ENCODE results near the gene TMEM175.

TMEM175 gene

DNA sequence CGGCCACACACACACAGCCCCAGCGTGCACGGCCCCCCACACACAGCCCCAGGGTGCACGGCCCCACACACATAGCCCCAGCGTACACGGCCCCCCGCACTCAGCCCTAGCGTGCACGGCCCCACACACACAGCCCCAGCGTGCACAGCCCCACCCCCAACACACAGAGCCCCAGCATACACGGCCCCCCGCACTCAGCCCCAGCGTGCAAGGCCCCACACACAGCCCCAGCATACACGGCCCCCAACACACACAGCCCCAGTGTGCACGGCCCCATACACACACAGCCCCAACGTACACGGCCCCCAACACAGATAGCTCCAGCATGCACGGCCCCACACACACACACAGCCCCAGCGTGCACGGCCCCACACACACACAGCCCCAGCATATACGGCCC is 17.7 kb upstream of the TMEM175 start:
- H3K9me2 ChIP-seq (replicated peaks; ENCODE audit: low read depth, low read length) = no peaks in the 10 kb centered on the region
- peaks cover 31% of the 10 kb centered on the region; the same call in 1 of the 2 replicates for H3K36me3 ChIP-seq (ENCODE audit: insufficient read depth, low read length)
- H2AFZ ChIP-seq (ENCODE audit: low read length) = no peak overlapping the region
- H3K4me2 ChIP-seq (ENCODE audit: low read depth, low read length, poor library complexity, severe bottlenecking) = peak overlapping the region; percentile 68
- H3F3A ChIP-seq (ENCODE audit: low read depth) = no peaks in the 10 kb centered on the region
- H3K79me2 ChIP-seq (ENCODE audit: insufficient read depth, low read length) = peaks cover 64% of the 10 kb centered on the region
- no peak for TF ChIP-seq EZH2phosphoT487 (IDR thresholded peaks at IDR 0.05; ENCODE audit: borderline replicate concordance)
- TF ChIP-seq, protein P1, sequence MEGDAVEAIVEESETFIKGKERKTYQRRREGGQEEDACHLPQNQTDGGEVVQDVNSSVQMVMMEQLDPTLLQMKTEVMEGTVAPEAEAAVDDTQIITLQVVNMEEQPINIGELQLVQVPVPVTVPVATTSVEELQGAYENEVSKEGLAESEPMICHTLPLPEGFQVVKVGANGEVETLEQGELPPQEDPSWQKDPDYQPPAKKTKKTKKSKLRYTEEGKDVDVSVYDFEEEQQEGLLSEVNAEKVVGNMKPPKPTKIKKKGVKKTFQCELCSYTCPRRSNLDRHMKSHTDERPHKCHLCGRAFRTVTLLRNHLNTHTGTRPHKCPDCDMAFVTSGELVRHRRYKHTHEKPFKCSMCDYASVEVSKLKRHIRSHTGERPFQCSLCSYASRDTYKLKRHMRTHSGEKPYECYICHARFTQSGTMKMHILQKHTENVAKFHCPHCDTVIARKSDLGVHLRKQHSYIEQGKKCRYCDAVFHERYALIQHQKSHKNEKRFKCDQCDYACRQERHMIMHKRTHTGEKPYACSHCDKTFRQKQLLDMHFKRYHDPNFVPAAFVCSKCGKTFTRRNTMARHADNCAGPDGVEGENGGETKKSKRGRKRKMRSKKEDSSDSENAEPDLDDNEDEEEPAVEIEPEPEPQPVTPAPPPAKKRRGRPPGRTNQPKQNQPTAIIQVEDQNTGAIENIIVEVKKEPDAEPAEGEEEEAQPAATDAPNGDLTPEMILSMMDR (conservative IDR thresholded peaks at IDR 0.05; ENCODE audit: low read length) = no peak
- no peaks in the 10 kb centered on the region for H3K9me3 ChIP-seq (ENCODE audit: insufficient read depth, low read depth, low read length)
- peaks cover 21% of the 10 kb centered on the region for H3K4me1 ChIP-seq (ENCODE audit: insufficient read depth, low read length, poor library complexity, severe bottlenecking)
- peak overlapping the region; percentile 24 for H3K9ac ChIP-seq (ENCODE audit: low read depth, low read length, poor library complexity, severe bottlenecking)
- H3K4me3 ChIP-seq (ENCODE audit: low read length, poor library complexity, severe bottlenecking) = peak overlapping the region; percentile 35
- no peaks in the 10 kb centered on the region for H3K27me3 ChIP-seq (ENCODE audit: insufficient read depth, low read length, poor library complexity, severe bottlenecking)
- peaks cover 48% of the 10 kb centered on the region for H4K20me1 ChIP-seq (ENCODE audit: insufficient read depth, low read length, poor library complexity, severe bottlenecking)

DNA sequence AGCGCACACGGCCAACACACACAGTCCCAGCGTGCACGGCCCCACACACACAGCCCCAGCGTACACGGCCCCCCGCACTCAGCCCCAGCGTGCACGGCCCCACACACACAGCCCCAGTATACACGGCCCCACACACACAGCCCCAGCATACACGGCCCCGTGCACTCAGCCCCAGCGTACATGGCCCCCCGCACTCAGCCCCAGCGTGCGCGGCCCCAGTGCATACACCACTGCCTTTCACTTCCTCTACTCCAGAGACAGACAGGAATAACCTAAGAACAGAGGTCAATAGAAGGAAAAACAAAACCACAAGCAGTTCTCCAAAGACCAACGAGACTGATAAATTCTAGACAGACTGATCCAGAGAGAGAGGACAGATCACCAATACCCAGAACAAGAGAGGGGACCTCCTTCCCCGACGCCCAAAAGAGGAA is 17.2 kb upstream of the TMEM175 start:
- TF ChIP-seq, protein P1 (conservative IDR thresholded peaks at IDR 0.05; ENCODE audit: low read length) = no peak
- no peak for TF ChIP-seq EZH2phosphoT487 (IDR thresholded peaks at IDR 0.05; ENCODE audit: borderline replicate concordance)
- peak overlapping the region; percentile 35 for H3K4me3 ChIP-seq (ENCODE audit: low read length, poor library complexity, severe bottlenecking)
- peaks cover 70% of the 10 kb centered on the region for H3K79me2 ChIP-seq (ENCODE audit: insufficient read depth, low read length)

DNA sequence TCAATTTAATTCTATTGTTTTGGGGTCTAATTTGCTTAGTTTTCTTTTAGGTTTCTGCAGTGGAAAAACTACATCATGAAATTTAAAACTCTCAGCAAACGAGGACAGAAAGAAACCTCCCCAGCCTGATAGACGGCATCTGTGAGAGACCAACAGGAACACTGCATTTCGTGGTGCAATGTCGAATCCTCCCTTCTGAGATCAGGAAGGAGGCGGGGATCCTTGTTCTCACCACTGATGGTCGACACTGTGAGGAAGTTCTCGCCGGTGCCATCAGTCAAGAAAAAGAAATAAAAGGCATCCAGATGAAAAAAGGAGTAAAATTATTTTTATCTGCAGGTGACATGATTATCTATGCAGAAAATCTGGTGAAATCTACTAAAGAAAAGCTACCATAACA is 16.7 kb upstream of the TMEM175 start:
- H3K9ac ChIP-seq (ENCODE audit: low read depth, low read length, poor library complexity, severe bottlenecking) = peak overlapping the region; percentile 24
- H3K9me2 ChIP-seq (replicated peaks; ENCODE audit: low read depth, low read length) = no peaks in the 10 kb centered on the region
- H3K36me3 ChIP-seq (ENCODE audit: insufficient read depth, low read length) = peaks cover 27% of the 10 kb centered on the region; the same call in 1 of the 2 replicates
- H3K79me2 ChIP-seq (ENCODE audit: insufficient read depth, low read length) = peaks cover 75% of the 10 kb centered on the region
- no peaks in the 10 kb centered on the region for H3F3A ChIP-seq (ENCODE audit: low read depth)
- H3K9me3 ChIP-seq (ENCODE audit: insufficient read depth, low read depth, low read length) = no peaks in the 10 kb centered on the region
- peak overlapping the region; percentile 35 for H3K4me3 ChIP-seq (ENCODE audit: low read length, poor library complexity, severe bottlenecking)
- H3K4me1 ChIP-seq (ENCODE audit: insufficient read depth, low read length, poor library complexity, severe bottlenecking) = peaks cover 21% of the 10 kb centered on the region
- H4K20me1 ChIP-seq (ENCODE audit: insufficient read depth, low read length, poor library complexity, severe bottlenecking) = peaks cover 44% of the 10 kb centered on the region
- no peaks in the 10 kb centered on the region for H3K27me3 ChIP-seq (ENCODE audit: insufficient read depth, low read length, poor library complexity, severe bottlenecking)
- H3K4me2 ChIP-seq (ENCODE audit: low read depth, low read length, poor library complexity, severe bottlenecking) = peak overlapping the region; percentile 68
- no peak for TF ChIP-seq EZH2phosphoT487 (IDR thresholded peaks at IDR 0.05; ENCODE audit: borderline replicate concordance)
- TF ChIP-seq, protein P1 (conservative IDR thresholded peaks at IDR 0.05; ENCODE audit: low read length) = no peak
- no peak overlapping the region for H2AFZ ChIP-seq (ENCODE audit: low read length)

More for the DNA sequence above, 17.2 kb upstream of the TMEM175 start:
- Histone ChIP-seq H3K27me3 (ENCODE audit: insufficient read depth, low read length, poor library complexity, severe bottlenecking) (no peaks in the 10 kb centered on the region), H3K9me3 (ENCODE audit: insufficient read depth, low read depth, low read length) (no peaks in the 10 kb centered on the region), H3K4me2 (ENCODE audit: low read depth, low read length, poor library complexity, severe bottlenecking) (peak overlapping the region; percentile 68), H3F3A (ENCODE audit: low read depth) (no peaks in the 10 kb centered on the region), H2AFZ (ENCODE audit: low read length) (no peak overlapping the region), H3K36me3 (ENCODE audit: insufficient read depth, low read length) (peaks cover 30% of the 10 kb centered on the region; the same call in 1 of the 2 replicates), H4K20me1 (ENCODE audit: insufficient read depth, low read length, poor library complexity, severe bottlenecking) (peaks cover 45% of the 10 kb centered on the region), H3K9me2 (replicated peaks; ENCODE audit: low read depth, low read length) (no peaks in the 10 kb centered on the region), H3K4me1 (ENCODE audit: insufficient read depth, low read length, poor library complexity, severe bottlenecking) (peaks cover 21% of the 10 kb centered on the region), H3K9ac (ENCODE audit: low read depth, low read length, poor library complexity, severe bottlenecking) (peak overlapping the region; percentile 24)

All from Loucy (cell line).